NCI-H2196 (cell line): ENCODE results near the gene GP5.
A peak's percentile ranks its signal among the peaks of the same experiment; 100 is the strongest.

Source experiments
- DNase-seq: peaks from one replicate; lab custom pipeline; 2025; ENCODE audit not compliant: unreplicated experiment; lab: John Stamatoyannopoulos, UW

GP5 gene

GRCh38 chr3:194399874-194400411 is 877 bp upstream of the GP5 start:
- no peak for DNase-seq

DNA sequence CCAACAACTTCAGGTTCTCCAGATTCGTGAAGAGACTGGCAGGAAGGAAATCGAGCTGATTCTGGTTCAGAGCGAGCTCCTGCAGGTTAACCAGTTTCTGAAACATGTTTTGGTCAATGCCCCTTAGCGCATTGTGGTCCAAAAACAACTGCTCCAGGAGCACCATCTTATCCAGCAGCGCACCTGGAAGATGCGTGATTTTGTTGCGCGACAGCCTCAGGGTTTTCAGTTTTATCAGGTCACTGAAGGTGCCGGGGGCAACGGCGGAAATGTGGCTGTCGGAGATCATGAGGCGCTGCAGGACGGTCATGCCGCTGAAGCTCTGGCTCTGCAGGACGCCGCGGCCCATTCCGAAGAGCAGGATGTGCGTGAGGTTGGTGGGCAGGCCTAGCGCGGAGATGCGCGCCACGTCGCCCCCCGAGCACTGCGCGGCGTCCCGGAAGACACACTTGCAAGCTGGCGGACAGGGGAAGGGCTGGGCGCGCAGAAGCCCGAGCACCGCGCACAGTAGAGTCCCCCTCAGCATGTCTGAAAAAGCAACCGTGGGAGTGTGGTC is 1.2 kb downstream of the GP5 start:
- DNase-seq, result no peak

DNA sequence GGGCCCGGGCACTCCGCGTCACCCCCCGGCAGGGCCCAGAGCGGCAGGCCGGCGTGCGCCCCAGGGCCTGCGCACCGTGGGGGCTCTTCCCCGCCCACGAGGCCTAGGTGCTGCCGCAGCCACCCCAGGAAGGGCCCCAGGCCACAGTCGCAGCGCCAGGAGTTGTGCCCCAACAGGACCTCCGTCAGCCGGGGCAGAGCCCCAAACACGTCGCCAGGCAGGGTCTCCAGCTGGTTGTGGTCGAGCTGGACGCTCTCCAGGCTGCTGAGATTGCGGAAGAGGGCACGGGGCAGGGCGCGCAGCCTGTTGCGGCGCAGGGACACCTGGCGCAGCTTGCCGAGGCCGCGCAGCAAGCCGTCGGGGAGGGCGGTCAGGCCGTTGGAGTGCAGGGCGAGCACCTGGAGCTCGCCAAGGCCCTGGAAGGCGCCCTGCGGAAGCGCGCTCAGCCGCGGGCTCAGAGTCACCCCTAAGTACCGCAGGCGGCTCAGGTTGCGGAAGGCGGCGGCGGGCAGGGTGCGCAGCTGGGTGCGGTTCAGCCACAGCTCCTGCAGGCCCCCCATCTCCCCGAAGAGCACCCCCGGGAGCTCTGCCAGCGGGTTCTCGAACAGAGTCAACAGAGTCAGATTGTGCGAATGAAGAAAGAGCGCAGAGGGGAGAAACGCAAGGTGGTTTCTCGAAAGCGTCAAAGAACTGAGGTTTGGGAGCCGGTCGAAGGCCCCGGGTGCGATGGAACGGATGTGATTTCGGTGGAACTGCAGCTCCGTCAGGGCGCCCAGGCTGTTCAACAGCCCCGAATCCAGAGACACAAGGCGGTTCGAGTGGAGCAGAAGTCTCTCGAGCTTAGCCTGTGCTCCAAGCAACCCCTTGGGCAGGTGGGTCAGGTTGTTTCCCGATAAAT is 2.0 kb downstream of the GP5 start:
- DNase-seq, result no peak

GRCh38 chr3:194396539-194396858 is 2.6 kb downstream of the GP5 start:
- DNase-seq, result no peak

- no peak for DNase-seq
These were observed 3.1 kb downstream of the GP5 start for GRCh38 chr3:194395778-194396538.

GRCh38 chr3:194395212-194395611 is 3.9 kb downstream of the GP5 start:
- peak; percentile 41 for DNase-seq

DNA sequence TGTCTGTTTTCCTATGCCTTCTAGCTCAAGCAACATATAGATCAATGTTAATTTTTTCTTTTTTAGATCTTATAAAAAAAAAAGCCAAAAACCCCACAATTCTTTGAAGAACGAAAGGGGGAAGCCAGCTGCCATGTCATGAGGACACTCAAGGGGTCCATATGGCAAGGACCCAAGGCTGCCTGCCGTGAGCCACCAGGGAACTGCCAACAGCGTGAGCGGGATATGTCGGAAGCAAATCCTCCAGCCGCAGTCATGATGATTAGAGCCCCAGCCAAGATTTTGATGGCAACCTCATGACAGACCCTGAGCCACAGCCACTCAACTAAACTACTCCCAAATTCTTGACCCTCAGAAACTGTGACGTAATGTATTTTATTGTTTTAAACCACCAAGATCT is 6.5 kb downstream of the GP5 start:
- no peak for DNase-seq

- DNase-seq, result no peak
These were observed 8.2 kb downstream of the GP5 start for GRCh38 chr3:194390835-194391234.

DNA sequence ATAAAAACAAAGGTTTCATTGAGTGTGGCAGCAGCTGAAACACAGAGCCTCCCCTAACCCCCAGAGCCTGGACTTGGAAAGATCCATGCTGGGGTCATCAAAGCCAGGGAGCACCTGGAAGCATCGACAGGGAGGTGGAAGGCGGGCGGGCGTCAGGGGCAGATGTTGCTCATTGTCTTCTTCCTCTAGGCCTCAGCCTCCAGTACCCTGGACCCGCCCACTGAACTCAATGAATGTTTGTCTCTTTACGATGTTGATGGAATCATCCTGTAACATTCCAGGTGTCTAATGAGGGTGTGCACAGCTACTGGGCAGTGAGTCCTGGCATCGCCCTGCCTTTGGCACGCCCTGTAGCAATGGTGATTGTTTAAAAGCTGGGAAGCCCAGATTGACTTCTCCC is 9.8 kb downstream of the GP5 start:
- DNase-seq, result no peak

DNA sequence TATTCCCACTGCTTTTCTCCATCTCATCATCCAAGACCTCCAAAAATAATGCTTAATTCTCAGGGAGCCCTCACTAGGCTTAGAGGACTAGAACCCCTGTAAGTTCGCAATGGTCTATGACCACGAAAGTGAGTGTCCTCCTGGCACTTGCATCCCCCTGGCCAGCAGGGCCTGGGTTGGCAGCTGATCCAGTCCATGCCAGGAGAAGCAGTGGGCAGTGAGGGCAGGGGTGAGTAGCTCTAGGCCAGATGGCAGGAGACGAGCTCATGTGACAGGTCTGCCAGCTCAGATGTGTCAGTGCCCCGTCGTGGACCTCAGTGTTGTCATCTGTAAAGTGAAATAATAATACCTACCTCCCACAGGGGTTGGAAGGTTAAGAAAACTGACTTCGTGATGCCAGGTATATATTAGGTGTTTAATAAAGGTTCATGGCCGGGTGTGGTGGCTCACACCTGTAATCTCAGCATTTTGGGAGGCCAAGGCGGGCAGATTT is 11.1 kb downstream of the GP5 start:
- no peak for DNase-seq

DNA sequence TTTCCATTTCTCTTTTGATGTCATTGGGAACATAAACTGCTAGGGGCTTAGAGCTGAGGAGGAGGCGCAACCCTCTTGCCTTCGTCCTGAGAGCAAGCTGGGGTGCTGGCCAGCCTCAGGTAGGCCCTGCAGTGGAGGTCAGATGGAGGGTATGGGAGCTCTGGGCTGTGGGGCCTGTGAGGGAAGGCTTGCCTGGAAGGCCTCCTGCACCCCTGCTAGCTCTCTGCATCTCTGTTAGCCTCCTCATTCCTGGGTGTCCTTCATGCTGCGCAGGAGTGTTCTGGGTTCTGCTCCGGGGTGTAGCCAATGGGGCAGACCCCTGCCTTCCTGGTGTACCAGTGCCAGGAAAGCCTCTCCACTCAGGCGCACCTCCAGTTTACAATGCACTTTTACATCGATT is 11.8 kb downstream of the GP5 start:
- no peak for DNase-seq

GRCh38 chr3:194386648-194387047 is 12.4 kb downstream of the GP5 start:
- DNase-seq, result peak; percentile 48

- DNase-seq, result no peak
These were observed 13.0 kb downstream of the GP5 start for GRCh38 chr3:194386066-194386465.

DNA sequence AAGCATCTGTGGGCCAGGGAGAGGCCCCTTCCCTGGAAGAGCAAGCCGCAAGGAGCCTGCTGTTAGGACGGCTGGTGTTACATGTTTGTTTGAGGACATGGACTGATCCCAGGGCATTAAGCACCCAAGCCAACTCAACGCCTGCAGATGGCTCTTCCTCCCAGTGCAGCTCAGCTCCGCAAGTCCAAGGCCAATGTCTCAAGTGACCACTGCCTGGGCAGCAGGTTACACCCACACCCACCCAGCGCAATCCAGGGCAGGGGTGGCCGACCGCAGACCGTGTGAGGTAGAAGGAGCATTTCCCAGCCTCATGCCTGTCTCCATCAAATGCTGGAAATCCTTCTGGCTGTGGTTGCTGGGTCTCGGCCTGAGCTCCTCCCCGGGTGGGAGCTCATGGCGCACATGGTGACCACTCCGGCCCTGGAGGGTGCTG is 14.5 kb downstream of the GP5 start:
- DNase-seq, result no peak

GRCh38 chr3:194384156-194384555 is 14.9 kb downstream of the GP5 start:
- no peak for DNase-seq

GRCh38 chr3:194383276-194383940 is 15.7 kb downstream of the GP5 start:
- no peak for DNase-seq

DNA sequence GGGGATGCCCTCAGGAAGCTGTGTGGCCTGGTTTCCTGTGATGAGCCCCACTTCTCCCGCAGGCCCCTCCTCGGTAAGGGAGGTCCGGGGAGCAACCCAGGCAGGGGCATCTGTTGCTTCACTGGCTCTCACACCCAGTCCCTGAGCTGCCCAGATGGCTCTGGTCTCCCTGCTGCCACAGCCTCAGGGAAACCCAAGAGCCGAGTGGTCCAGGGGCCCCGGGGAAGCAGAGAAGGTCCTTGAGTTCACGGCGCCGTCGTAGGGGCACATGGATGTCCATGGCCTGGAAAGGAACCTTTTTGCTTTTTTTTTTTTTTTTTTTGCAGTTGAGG is 16.2 kb downstream of the GP5 start:
- no peak for DNase-seq

DNA sequence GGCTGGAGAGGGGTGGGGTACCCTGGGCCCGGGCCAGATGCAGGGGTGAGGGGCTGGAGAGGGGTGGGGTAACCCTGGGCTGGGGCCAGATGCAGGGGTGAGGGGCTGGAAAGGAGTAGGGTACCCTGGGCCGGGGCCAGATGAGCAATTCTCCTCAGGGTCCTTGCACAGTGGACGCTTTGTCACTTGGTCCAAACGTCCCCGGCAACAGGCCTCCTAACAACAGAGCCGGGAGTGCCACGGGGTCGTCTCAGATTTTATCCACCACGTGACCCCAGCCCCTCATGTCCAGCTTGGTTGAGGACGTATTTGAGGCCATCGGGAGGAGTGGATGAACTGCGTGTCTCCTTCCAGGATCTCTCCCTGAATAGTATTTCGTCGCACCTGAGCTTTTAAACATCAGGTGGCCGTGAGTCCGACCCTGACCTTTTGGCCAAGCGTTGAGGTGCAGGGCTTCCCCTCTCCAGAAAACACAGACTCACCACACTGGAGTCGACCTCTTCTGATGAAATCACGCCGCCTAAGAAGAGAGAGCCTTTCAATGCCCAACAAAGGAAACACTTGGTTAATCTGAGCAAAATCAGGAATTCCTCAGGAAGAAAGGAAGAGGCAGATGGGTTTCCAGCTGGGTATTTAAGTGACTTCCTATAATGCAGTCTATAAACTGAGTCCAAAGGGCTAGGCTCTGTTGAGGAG is 16.7 kb downstream of the GP5 start:
- no peak for DNase-seq

GRCh38 chr3:194381460-194381875 is 17.6 kb downstream of the GP5 start:
- DNase-seq, result no peak

DNA sequence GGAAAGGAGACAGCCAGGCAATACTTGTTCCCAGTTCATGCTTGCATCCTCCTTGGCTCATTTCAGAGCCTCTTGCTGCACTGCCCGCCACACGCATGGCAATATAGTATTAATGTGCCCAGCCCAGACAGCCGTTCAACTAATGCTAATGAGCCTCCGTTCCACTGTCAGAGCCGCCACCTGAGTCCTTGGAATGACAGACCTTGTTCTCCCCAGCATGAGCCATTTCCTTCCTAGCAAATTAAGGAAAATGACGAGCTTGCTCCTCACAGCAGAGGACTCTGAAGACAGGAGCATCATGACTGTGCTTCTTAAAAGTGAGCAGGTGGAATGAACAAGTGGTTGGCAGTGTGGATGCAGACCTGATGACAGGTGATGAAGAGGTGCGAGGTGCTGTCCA is 18.7 kb downstream of the GP5 start:
- DNase-seq, result no peak

DNA sequence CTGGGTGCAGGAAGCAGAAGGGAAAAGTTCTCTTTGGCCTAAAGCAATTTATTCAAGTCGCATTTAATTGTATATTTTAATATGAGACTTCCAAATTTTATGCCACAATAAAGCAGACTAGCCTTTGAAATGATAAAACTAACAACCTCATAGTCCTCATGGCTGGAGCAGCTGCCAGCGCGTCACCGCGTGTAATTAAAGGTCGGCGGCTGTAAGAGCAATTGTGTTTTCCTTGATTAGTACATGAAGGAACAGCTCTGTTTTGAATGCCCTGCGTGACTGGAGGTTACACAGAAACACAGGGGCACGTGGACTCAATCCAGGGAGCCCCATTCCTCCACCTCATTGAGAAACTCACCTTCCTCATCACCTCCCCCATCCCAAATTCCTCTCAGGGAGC is 19.4 kb downstream of the GP5 start:
- no peak for DNase-seq
